ENCODE measurements around the gene UQCC3.

The UQCC3 gene

GRCh38 chr11:62652161-62653006 is 19.1 kb upstream of the UQCC3 start:
- TF ChIP-seq ZFX (IDR thresholded peaks at IDR 0.05; ENCODE audit: borderline replicate concordance), result no peak
- no peak for TF ChIP-seq CTCF (IDR thresholded peaks at IDR 0.05)
- peak overlapping the region; percentile 94 for H3K27ac ChIP-seq

GRCh38 chr11:62654297-62654696 is 17.2 kb upstream of the UQCC3 start:
- no peak for TF ChIP-seq CTCF (IDR thresholded peaks at IDR 0.05)
- peak overlapping the region; percentile 94 for H3K27ac ChIP-seq

- no peak overlapping the region for H3K27ac ChIP-seq
- TF ChIP-seq ZFX (IDR thresholded peaks at IDR 0.05; ENCODE audit: borderline replicate concordance) (no peak), CTCF (IDR thresholded peaks at IDR 0.05) (no peak)
Measured at GRCh38 chr11:62656796-62657429, 14.6 kb upstream of the UQCC3 start.

- TF ChIP-seq CTCF (IDR thresholded peaks at IDR 0.05) (no peak), ZFX (IDR thresholded peaks at IDR 0.05; ENCODE audit: borderline replicate concordance) (no peak)
- H3K27ac ChIP-seq, result peak overlapping the region; percentile 95
Measured at GRCh38 chr11:62664405-62665074, 6.9 kb upstream of the UQCC3 start.

- no peak for TF ChIP-seq CTCF (IDR thresholded peaks at IDR 0.05)
- TF ChIP-seq ZFX (IDR thresholded peaks at IDR 0.05; ENCODE audit: borderline replicate concordance), result no peak
- H3K27ac ChIP-seq, result peak within 1 kb of the TSS; percentile 95
Measured at GRCh38 chr11:62665075-62665598, 6.3 kb upstream of the UQCC3 start, which contains the start of the genes C11orf98 and CSKMT. Gene C11orf98 (minus strand): TSS chr11:62665210. CDS start chr11:62665169, 41 bp downstream. Gene CSKMT (plus strand): TSS chr11:62665312. CDS start chr11:62665880, 568 bp downstream.

GRCh38 chr11:62665599-62666258 is 5.7 kb upstream of the UQCC3 start:
- TF ChIP-seq CTCF (IDR thresholded peaks at IDR 0.05) (no peak), ZFX (IDR thresholded peaks at IDR 0.05; ENCODE audit: borderline replicate concordance) (no peak)
- H3K27ac ChIP-seq, result peak overlapping the region; percentile 95

Data from 22Rv1 (cell line).